HepG2 (cell line): ENCODE data around the gene NPAS2. TPM values are rescaled to one million over a fixed set of nuclear protein-coding genes. Genes with fewer than 3 reads are reported as not detected.

Experiments used
- ATAC-seq: fragments of 200-7000 bp; cut with Tn5 transposase; 3 replicates; pipeline ENCODE4 v1.9.1; 2020; ENCODE audit warnings: mild to moderate bottlenecking, moderate library complexity
- BruUV-seq: library from RNA; stranded (reverse); fragments of 400-500 nt; replicated peaks from 2 replicates; lab custom pipeline; 2021; lab: Mats Ljungman, UMichigan
- CTCF ChIA-PET: fragments of 300-600 bp; formaldehyde crosslinking; extraction: SDS; loops from one replicate; lab custom pipeline; 2021; ENCODE audit warnings: low total read pairs, inconsistent platforms, low intra/inter-chr PET ratio; lab: Yijun Ruan, JAX
- POLR2A ChIA-PET: fragments of 350-600 bp; sonication (Branson Sonifier 250); formaldehyde crosslinking; loops from one replicate; lab custom pipeline; 2020; ENCODE audit warnings: antibody characterized with exemption, inconsistent platforms; lab: Yijun Ruan, JAX
- DNase-seq: peaks from one replicate; pipeline ENCODE4 v3.0.0-alpha.2; 2015; ENCODE audit warnings: low spot score
- FAIRE-seq: peaks from 3 replicates; lab custom pipeline; 2011; peaks lifted over from hg19 to GRCh38; lab: Jason Lieb, UNC
- H2AFZ ChIP-seq: one replicate; pipeline ENCODE4 v1.6.1; 2011; ENCODE audit warnings: low read length, inconsistent platforms
- H3K27ac ChIP-seq: fragments of 300-600 bp; 3 replicates; pipeline ENCODE4 v1.8.0; 2011; ENCODE audit warnings: mixed run types, mild to moderate bottlenecking, mixed read lengths, low read length, inconsistent platforms; ENCODE audit not compliant: insufficient read depth; ENCODE audit errors: extremely low read length
- H3K27me3 ChIP-seq, 2 experiments: fragments of 200-600 bp in 1 of 2; 2 replicates in 1 of 2; 3 replicates in 1 of 2; pipeline versions ENCODE4 v1.6.0 to v1.8.0; 2011; ENCODE audit warnings: low read length in 2 of 2, mild to moderate bottlenecking in 2 of 2, moderate library complexity in 2 of 2, inconsistent platforms in 1 of 2; ENCODE audit not compliant: insufficient read depth in 2 of 2, control insufficient read depth in 1 of 2
- H3K36me3 ChIP-seq, 2 experiments: fragments of 200-600 bp in 1 of 2; replicated peaks in 1 of 2; 2 replicates in 1 of 2; 3 replicates in 1 of 2; pipeline versions ENCODE4 v1.5.1 to v1.8.0; 2011; ENCODE audit warnings: low read length in 2 of 2, inconsistent platforms in 1 of 2; ENCODE audit not compliant: insufficient read depth in 2 of 2, control insufficient read depth in 1 of 2
- H3K4me1 ChIP-seq: 2 replicates; pipeline ENCODE4 v1.5.1; 2012; ENCODE audit warnings: low read length, inconsistent platforms; ENCODE audit not compliant: insufficient read depth
- H3K4me2 ChIP-seq: 2 replicates; pipeline ENCODE4 v1.6.0; 2011; ENCODE audit warnings: low read depth, low read length, inconsistent platforms
- H3K4me3 ChIP-seq, 3 experiments: fragments of 200-600 bp in 1 of 3; sonication (generic), shearing (Covaris generic) in 1 of 3; replicated peaks in 1 of 3; 2 replicates each; pipeline ENCODE4 v1.5.1; 2011 to 2016; ENCODE audit warnings: low read length in 3 of 3, inconsistent platforms in 2 of 3, low read depth in 2 of 3, mild to moderate bottlenecking in 2 of 3, control low read depth in 1 of 3, mixed read lengths in 1 of 3; ENCODE audit not compliant: insufficient read depth in 1 of 3
- H3K79me2 ChIP-seq: one replicate; pipeline ENCODE4 v1.6.1; 2011; ENCODE audit warnings: low read length, inconsistent platforms; ENCODE audit not compliant: insufficient read depth
- H3K9ac ChIP-seq: 2 replicates; pipeline ENCODE4 v1.6.0; 2011; ENCODE audit warnings: mild to moderate bottlenecking, low read depth, low read length, inconsistent platforms; ENCODE audit not compliant: insufficient read depth
- H3K9me3 ChIP-seq: 2 replicates; pipeline ENCODE4 v1.5.1; 2012; ENCODE audit warnings: mild to moderate bottlenecking, low read length
- H4K20me1 ChIP-seq: 2 replicates; pipeline ENCODE4 v1.6.0; 2011; ENCODE audit warnings: inconsistent platforms, mild to moderate bottlenecking, low read length, moderate library complexity; ENCODE audit not compliant: insufficient read depth
- AGO1 ChIP-seq: fragments of 200-400 bp; formaldehyde crosslinking; IDR thresholded peaks from 2 replicates; pipeline ENCODE4 v1.6.1; 2017; ENCODE audit warnings: mild to moderate bottlenecking, low read depth, low read length, moderate library complexity; ENCODE audit not compliant: poor library complexity, severe bottlenecking
- GLMP ChIP-seq: sonication (generic); formaldehyde crosslinking; IDR thresholded peaks from 2 replicates; pipeline ENCODE4 v1.9.0; 2021; ENCODE audit warnings: missing genetic modification reagents, mild to moderate bottlenecking, borderline replicate concordance
- HMG20B ChIP-seq: conservative IDR thresholded peaks from 2 replicates; pipeline ENCODE4 v1.6.1; 2016; ENCODE audit warnings: missing genetic modification reagents, missing compliant biosample characterization
- MED1 ChIP-seq: sonication (generic); formaldehyde crosslinking; IDR thresholded peaks from 2 replicates; pipeline ENCODE4 v1.4.0; 2020; ENCODE audit warnings: missing genetic modification reagents
- MED13 ChIP-seq: sonication (generic); formaldehyde crosslinking; IDR thresholded peaks from 2 replicates; pipeline ENCODE4 v1.5.0; 2020; ENCODE audit warnings: missing genetic modification reagents
- NBN ChIP-seq: fragments of 450-650 bp; conservative IDR thresholded peaks from 2 replicates; pipeline ENCODE4 v1.6.1; 2017
- NKX3-1 ChIP-seq: sonication (generic); formaldehyde crosslinking; IDR thresholded peaks from 2 replicates; pipeline ENCODE4 v1.5.0; 2020; ENCODE audit warnings: missing genetic modification reagents
- RBM39 ChIP-seq: fragments of 200-400 bp; formaldehyde crosslinking; IDR thresholded peaks from one replicate; pipeline ENCODE4 v1.6.1; 2018; ENCODE audit warnings: antibody characterized with exemption, mild to moderate bottlenecking, low read depth, low read length; ENCODE audit not compliant: poor library complexity, severe bottlenecking
- SATB2 ChIP-seq: sonication (generic); formaldehyde crosslinking; IDR thresholded peaks from 2 replicates; pipeline ENCODE4 v1.5.0; 2020; ENCODE audit warnings: missing genetic modification reagents
- TAF1 ChIP-seq: sonication (generic); formaldehyde crosslinking; IDR thresholded peaks from 2 replicates; pipeline ENCODE4 v1.4.0; 2020; ENCODE audit warnings: missing genetic modification reagents
- ZBED4 ChIP-seq: sonication (generic); formaldehyde crosslinking; IDR thresholded peaks from 2 replicates; pipeline ENCODE4 v1.4.0; 2020; ENCODE audit warnings: missing genetic modification reagents, borderline replicate concordance
- ZFY ChIP-seq: sonication (generic); formaldehyde crosslinking; IDR thresholded peaks from 2 replicates; pipeline ENCODE4 v1.4.0; 2020; ENCODE audit warnings: missing genetic modification reagents
- ZNF256 ChIP-seq: sonication (generic); formaldehyde crosslinking; conservative IDR thresholded peaks from 2 replicates; pipeline ENCODE4 v1.4.0; 2020; ENCODE audit warnings: missing genetic modification reagents
- ZNF383 ChIP-seq: sonication (generic); formaldehyde crosslinking; IDR thresholded peaks from 2 replicates; pipeline ENCODE4 v1.4.0; 2020; ENCODE audit warnings: missing genetic modification reagents, mild to moderate bottlenecking, borderline replicate concordance
- ZNF430 ChIP-seq: sonication (generic); formaldehyde crosslinking; IDR thresholded peaks from 2 replicates; pipeline ENCODE4 v1.9.0; 2021; ENCODE audit warnings: mild to moderate bottlenecking, missing genetic modification reagents
- ZNF468 ChIP-seq: sonication (generic); formaldehyde crosslinking; IDR thresholded peaks from 2 replicates; pipeline ENCODE4 v1.8.0; 2022; ENCODE audit warnings: mild to moderate bottlenecking, moderate library complexity, missing genetic modification reagents
- ZNF562 ChIP-seq: sonication (generic); formaldehyde crosslinking; IDR thresholded peaks from 2 replicates; pipeline ENCODE4 v1.8.0; 2022; ENCODE audit warnings: missing genetic modification reagents, borderline replicate concordance
- WGBS: methylation state at CpG from one replicate; pipeline ENCODE4 v1.1.6; 2017; ENCODE audit warnings: low lambda C conversion rate; 5-methylcytosine and 5-hydroxymethylcytosine counted together
- in situ Hi-C: cut with HindIII; loops from 2 replicates; pipeline ENCODE4 v1.10.0; 2017; ENCODE audit warnings: low pct_unique_long_range_greater_than_20kb; ENCODE audit not compliant: extremely low pct_ligation_motif_present
- intact Hi-C: fragments of 100-400 bp; cut with micrococcal nuclease; formaldehyde crosslinking; loops from one replicate; pipeline ENCODE4 v1.10.0; 2022; ENCODE audit not compliant: unreplicated experiment
- polyA plus RNA-seq, 8 experiments: library from polyadenylated mRNA; depleted of rRNA in 3 of 8; stranded (reverse) in 7 of 8; unstranded in 1 of 8; fragments of >200 nt; fragmentation: Illumina TruSeq in 4 of 8; extraction: Trizol in 4 of 8; gene quantifications; 2 replicates each; pipeline versions ENCODE4 v1.2.1 to v1.2.3, GENCODE V29; 2011 to 2016; ENCODE audit warnings: low read depth in 4 of 8, missing spikeins in 1 of 8, mixed read lengths in 1 of 8; ENCODE audit not compliant: insufficient read depth in 1 of 8
- total RNA-seq, 5 experiments: library from RNA; depleted of rRNA; stranded (reverse); fragments of >200 nt; fragmentation: Illumina TruSeq; extraction: Trizol; gene quantifications; 2 replicates each; pipeline ENCODE4 v1.2.3, GENCODE V29; 2016; ENCODE audit warnings: low read depth in 1 of 5

NPAS2 gene
- total and polyA plus RNA-seq, 2 of the 13 experiments (the other 11 are each of a cell fraction or from before 2014, with no cell fraction given): 14.8 to 37.5 TPM

GRCh38 chr2:100781523-100782379 is 38.2 kb upstream of the NPAS2 start (continued):
- TF ChIP-seq ZNF468 (CRISPR knock-in tag): 0 out of 2 replicates have a peak, but pooled peaks have one; percentile 41

GRCh38 chr2:100782380-100782878 is 37.5 kb upstream of the NPAS2 start:
- no TSS peak for BruUV-seq
- peaks cover 93% of the 10 kb centered on the region for H3K4me1 ChIP-seq
- H3K9ac ChIP-seq: peak overlapping the region; percentile 45
- FAIRE-seq (no peak), ATAC-seq (no peak), DNase-seq (no peak)
- no peaks in the 10 kb centered on the region for H3K27me3 ChIP-seq
- intact Hi-C loops: no loop called here
- H3K36me3 ChIP-seq: no peaks in the 10 kb centered on the region
- no peaks in the 10 kb centered on the region for H3K9me3 ChIP-seq
- peak overlapping the region; percentile 100 for H3K27ac ChIP-seq
- 91% methylated on average over 6 of the region's 6 CpGs for WGBS
- no peak overlapping the region for H3K4me2 ChIP-seq
- in situ Hi-C loops: loop anchor here (5.0 kb wide), 1 partner anchor 35 kb away; no protein-coding TSS in a partner anchor
- H4K20me1 ChIP-seq: no peaks in the 10 kb centered on the region
- peak overlapping the region; percentile 17 for H2AFZ ChIP-seq
- no peaks in the 10 kb centered on the region for H3K79me2 ChIP-seq
- CTCF ChIA-PET: no interaction called here
- POLR2A ChIA-PET: interaction anchor here (1.2 to 3.2 kb wide), 2 partner anchors 27 to 42 kb away, joined by 3 to 28 read pairs; no protein-coding TSS in a partner anchor
- no peak overlapping the region for H3K4me3 ChIP-seq
- TF ChIP-seq HMG20B (CRISPR knock-in tag) (no peak), ZBED4 (no peak), MED1 (CRISPR knock-in tag) (0 out of 2 replicates have a peak, but pooled peaks have one; percentile 36), RBM39 (no peak), ZNF256 (CRISPR knock-in tag) (0 out of 2 replicates have a peak, but pooled peaks have one; percentile 53), ZNF383 (CRISPR knock-in tag) (no peak), ZNF430 (peak; percentile 67; the same call in 1 of the 2 replicates), NBN (no peak), NKX3-1 (CRISPR knock-in tag) (0 out of 2 replicates have a peak, but pooled peaks have one; percentile 20), ZFY (CRISPR knock-in tag) (peak; percentile 48; the same call in 1 of the 2 replicates), GLMP (no peak), AGO1 (no peak), ZNF562 (no peak), TAF1 (no peak), MED13 (no peak), SATB2 (CRISPR knock-in tag) (0 out of 2 replicates have a peak, but pooled peaks have one; percentile 26)
